ENCODE measurements around the gene CREB5. TPM values are rescaled to one million over a fixed set of nuclear protein-coding genes. Genes with fewer than 3 reads are reported as not detected.

Gene CREB5
- total and polyA plus RNA-seq, 2 of the 8 experiments (the other 6 are each of a cell fraction or from before 2014, with no cell fraction given) = 2.4 to 2.7 TPM

- TF ChIP-seq CHD7 (IDR thresholded peaks at IDR 0.05; ENCODE audit: insufficient replicate concordance, low read length) (no peak), ATF3 (IDR thresholded peaks at IDR 0.05; ENCODE audit: insufficient read depth, low read depth, low read length) (no peak), CEBPB (IDR thresholded peaks at IDR 0.05; ENCODE audit: low read depth, low read length) (no peak), POU5F1 (IDR thresholded peaks at IDR 0.05; ENCODE audit: low read depth, low read length) (no peak), NANOG (IDR thresholded peaks at IDR 0.05; ENCODE audit: insufficient read depth, low read depth, low read length, poor library complexity, severe bottlenecking) (no peak), RBBP5 (IDR thresholded peaks at IDR 0.05; ENCODE audit: borderline replicate concordance, low read depth, low read length) (no peak), SAP30 (IDR thresholded peaks at IDR 0.05; ENCODE audit: insufficient read depth, insufficient replicate concordance, low read length) (no peak)
- TF ChIP-seq, protein P1, sequence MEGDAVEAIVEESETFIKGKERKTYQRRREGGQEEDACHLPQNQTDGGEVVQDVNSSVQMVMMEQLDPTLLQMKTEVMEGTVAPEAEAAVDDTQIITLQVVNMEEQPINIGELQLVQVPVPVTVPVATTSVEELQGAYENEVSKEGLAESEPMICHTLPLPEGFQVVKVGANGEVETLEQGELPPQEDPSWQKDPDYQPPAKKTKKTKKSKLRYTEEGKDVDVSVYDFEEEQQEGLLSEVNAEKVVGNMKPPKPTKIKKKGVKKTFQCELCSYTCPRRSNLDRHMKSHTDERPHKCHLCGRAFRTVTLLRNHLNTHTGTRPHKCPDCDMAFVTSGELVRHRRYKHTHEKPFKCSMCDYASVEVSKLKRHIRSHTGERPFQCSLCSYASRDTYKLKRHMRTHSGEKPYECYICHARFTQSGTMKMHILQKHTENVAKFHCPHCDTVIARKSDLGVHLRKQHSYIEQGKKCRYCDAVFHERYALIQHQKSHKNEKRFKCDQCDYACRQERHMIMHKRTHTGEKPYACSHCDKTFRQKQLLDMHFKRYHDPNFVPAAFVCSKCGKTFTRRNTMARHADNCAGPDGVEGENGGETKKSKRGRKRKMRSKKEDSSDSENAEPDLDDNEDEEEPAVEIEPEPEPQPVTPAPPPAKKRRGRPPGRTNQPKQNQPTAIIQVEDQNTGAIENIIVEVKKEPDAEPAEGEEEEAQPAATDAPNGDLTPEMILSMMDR (IDR thresholded peaks at IDR 0.05; ENCODE audit: control extremely low read depth in 1 of 3, insufficient read depth in 1 of 3, low read depth in 1 of 3, low read length in 3 of 3) = no peak
These were observed 169.0 kb downstream of the CREB5 start (continued) for GRCh38 chr7:28581351-28581750.
